MM.1S (cell line): Measurements from ENCODE around the gene GLS2.

Experiments used
- DNase-seq: peaks from one replicate; pipeline ENCODE4 v3.0.0-alpha.2; 2015
- H2AFZ ChIP-seq: fragments of 300-600 bp; sonication (generic); 2 replicates; pipeline ENCODE4 v1.6.0; 2016; ENCODE audit warnings: antibody characterized with exemption, low read length
- H3F3A ChIP-seq: fragments of 300-600 bp; sonication (generic); 2 replicates; pipeline ENCODE4 v1.6.1; 2016; ENCODE audit warnings: mild to moderate bottlenecking, antibody characterized with exemption, low read length, moderate library complexity, mixed read lengths; ENCODE audit not compliant: insufficient read depth
- H3K27ac ChIP-seq: fragments of 300-600 bp; sonication (generic); 2 replicates; pipeline ENCODE4 v1.5.1; 2016; ENCODE audit warnings: mild to moderate bottlenecking, low read length
- H3K27me3 ChIP-seq: fragments of 300-600 bp; sonication (generic); replicated peaks from 2 replicates; pipeline ENCODE4 v1.6.0; 2016; ENCODE audit warnings: low read length; ENCODE audit not compliant: insufficient read depth
- H3K36me3 ChIP-seq: fragments of 300-600 bp; sonication (generic); replicated peaks from 2 replicates; pipeline ENCODE4 v1.6.1; 2016; ENCODE audit warnings: mild to moderate bottlenecking, low read length, mixed read lengths; ENCODE audit not compliant: insufficient read depth
- H3K4me1 ChIP-seq: fragments of 300-600 bp; sonication (generic); 2 replicates; pipeline ENCODE4 v1.6.1; 2016; ENCODE audit warnings: low read length, mixed read lengths
- H3K4me2 ChIP-seq: fragments of 300-600 bp; sonication (generic); 2 replicates; pipeline ENCODE4 v1.6.0; 2016; ENCODE audit warnings: low read depth, low read length
- H3K4me3 ChIP-seq: fragments of 300-600 bp; sonication (generic); 2 replicates; pipeline ENCODE4 v1.5.1; 2016; ENCODE audit warnings: low read length, mixed read lengths
- H3K79me2 ChIP-seq: fragments of 300-600 bp; sonication (generic); 2 replicates; pipeline ENCODE4 v1.6.1; 2016; ENCODE audit warnings: mixed run types, low read length, mixed read lengths
- H3K9ac ChIP-seq: fragments of 300-600 bp; sonication (generic); 2 replicates; pipeline ENCODE4 v1.6.1; 2016; ENCODE audit warnings: low read length, mixed read lengths
- H3K9me2 ChIP-seq: fragments of 300-600 bp; sonication (generic); replicated peaks from 2 replicates; pipeline ENCODE4 v1.6.1; 2016; ENCODE audit warnings: mild to moderate bottlenecking, low read length, mixed read lengths; ENCODE audit not compliant: insufficient read depth
- H3K9me3 ChIP-seq: fragments of 300-600 bp; sonication (generic); replicated peaks from 2 replicates; pipeline ENCODE4 v1.6.1; 2016; ENCODE audit warnings: mild to moderate bottlenecking, low read length, mixed read lengths; ENCODE audit not compliant: insufficient read depth
- H4K20me1 ChIP-seq: fragments of 300-600 bp; sonication (generic); 2 replicates; pipeline ENCODE4 v1.6.1; 2016; ENCODE audit warnings: mild to moderate bottlenecking, low read length, moderate library complexity, mixed read lengths; ENCODE audit not compliant: insufficient read depth
- EZH2 ChIP-seq: fragments of 300-600 bp; sonication (generic); optimal IDR thresholded peaks from 2 replicates; pipeline ENCODE3; 2017; ENCODE audit warnings: low read depth, mild to moderate bottlenecking, antibody characterized with exemption, low read length, mixed read lengths
- EZH2phosphoT487 ChIP-seq: fragments of 300-600 bp; sonication (generic); IDR thresholded peaks from 2 replicates; pipeline ENCODE4 v1.6.1; 2018; ENCODE audit warnings: antibody characterized with exemption, low read length
- TF ChIP-seq, protein P1 (sequence below): fragments of 300-600 bp; sonication (generic); IDR thresholded peaks from 2 replicates; pipeline ENCODE4 v1.5.1; 2016; ENCODE audit warnings: antibody characterized with exemption, low read length, mixed read lengths

The GLS2 gene

DNA sequence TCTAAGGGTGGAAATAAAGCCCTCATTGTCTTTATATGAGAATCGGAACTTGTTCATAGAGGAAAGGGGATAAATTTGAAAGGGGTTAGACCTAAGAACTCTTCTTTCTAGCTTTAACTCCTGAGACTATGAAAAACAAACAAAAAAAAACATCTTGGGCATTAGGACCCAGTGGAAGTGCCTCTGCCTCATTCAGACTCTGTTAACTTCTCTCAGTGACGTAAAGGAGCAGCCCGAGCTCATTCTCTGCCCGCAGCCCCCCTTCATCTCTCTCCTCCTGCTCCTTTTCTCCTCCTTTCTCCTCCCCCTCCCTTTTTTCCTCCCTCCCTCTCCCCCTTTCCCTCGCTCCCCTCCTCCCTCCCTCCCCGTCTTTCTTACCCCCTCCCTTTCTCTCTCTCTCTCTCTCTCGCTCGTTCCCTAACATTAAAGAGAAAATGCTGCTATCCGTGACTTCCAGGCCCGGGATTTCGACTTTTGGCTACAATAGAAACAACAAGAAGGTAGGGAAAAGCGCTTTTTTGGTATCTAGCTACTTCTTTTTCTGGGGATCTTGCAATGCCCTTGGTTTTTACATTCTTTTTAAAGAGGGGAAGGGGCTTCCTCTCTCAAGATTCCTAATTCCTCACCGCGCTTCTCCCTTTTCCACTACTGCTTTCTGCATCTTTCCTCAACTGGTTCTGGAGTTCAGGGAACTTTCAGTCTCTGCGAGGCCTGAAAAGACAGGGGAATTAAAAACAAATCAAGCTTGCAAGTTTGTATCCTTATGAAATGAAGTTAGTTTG is 33.8 kb upstream of the GLS2 start, which contains the start of gene RBMS2:
Gene RBMS2, plus strand, starts transcription at position 231 of the 782 bp plus-strand sequence. Its CDS starts 204 bp downstream, at position 435.
- H4K20me1 ChIP-seq: no peaks in the 10 kb centered on the region
- H2AFZ ChIP-seq: peak within 1 kb of the TSS; percentile 36
- H3K9me2 ChIP-seq: no peaks in the 10 kb centered on the region
- H3K4me3 ChIP-seq: peak within 1 kb of the TSS; percentile 57
- H3F3A ChIP-seq: no peaks in the 10 kb centered on the region
- H3K9me3 ChIP-seq: no peaks in the 10 kb centered on the region
- no peak within 1 kb of the TSS for H3K27ac ChIP-seq
- H3K79me2 ChIP-seq: no peaks in the 10 kb centered on the region
- peak within 1 kb of the TSS; percentile 48; the same call in 1 of the 2 replicates for H3K9ac ChIP-seq
- H3K4me1 ChIP-seq: 0 out of 2 replicates have a peak, but pooled peaks cover 6% of the 10 kb centered on the region
- H3K36me3 ChIP-seq: no peaks in the 10 kb centered on the region
- TF ChIP-seq EZH2phosphoT487 (no peak), EZH2 (no peak)
- TF ChIP-seq, protein P1, sequence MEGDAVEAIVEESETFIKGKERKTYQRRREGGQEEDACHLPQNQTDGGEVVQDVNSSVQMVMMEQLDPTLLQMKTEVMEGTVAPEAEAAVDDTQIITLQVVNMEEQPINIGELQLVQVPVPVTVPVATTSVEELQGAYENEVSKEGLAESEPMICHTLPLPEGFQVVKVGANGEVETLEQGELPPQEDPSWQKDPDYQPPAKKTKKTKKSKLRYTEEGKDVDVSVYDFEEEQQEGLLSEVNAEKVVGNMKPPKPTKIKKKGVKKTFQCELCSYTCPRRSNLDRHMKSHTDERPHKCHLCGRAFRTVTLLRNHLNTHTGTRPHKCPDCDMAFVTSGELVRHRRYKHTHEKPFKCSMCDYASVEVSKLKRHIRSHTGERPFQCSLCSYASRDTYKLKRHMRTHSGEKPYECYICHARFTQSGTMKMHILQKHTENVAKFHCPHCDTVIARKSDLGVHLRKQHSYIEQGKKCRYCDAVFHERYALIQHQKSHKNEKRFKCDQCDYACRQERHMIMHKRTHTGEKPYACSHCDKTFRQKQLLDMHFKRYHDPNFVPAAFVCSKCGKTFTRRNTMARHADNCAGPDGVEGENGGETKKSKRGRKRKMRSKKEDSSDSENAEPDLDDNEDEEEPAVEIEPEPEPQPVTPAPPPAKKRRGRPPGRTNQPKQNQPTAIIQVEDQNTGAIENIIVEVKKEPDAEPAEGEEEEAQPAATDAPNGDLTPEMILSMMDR: no peak
- no peaks in the 10 kb centered on the region for H3K27me3 ChIP-seq
- peak within 1 kb of the TSS; percentile 34 for H3K4me2 ChIP-seq
- peak; percentile 61 for DNase-seq

DNA sequence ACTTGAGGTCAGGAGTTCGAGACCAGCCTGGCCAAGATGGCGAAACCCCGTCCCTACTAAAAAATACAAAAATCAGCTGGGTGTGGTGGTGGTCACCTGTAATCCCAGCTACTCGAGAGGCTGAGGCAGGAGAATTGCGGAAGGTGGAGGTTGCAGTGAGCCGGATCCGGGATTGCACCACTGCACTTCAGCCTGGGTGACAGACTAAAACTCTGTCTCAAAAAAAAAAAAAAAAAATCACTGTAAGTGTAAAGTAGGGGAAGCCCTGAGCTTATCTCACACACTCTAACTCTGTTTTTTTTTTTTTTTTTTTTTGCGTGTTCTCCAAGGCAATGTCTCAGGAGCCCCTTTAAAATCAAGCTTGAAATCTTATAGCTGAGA is 33.2 kb upstream of the GLS2 start:
- Histone ChIP-seq H3K4me1 (0 out of 2 replicates have a peak, but pooled peaks cover 6% of the 10 kb centered on the region), H3K79me2 (no peaks in the 10 kb centered on the region), H4K20me1 (no peaks in the 10 kb centered on the region), H3K36me3 (no peaks in the 10 kb centered on the region), H3K9me2 (no peaks in the 10 kb centered on the region), H3K4me2 (peak overlapping the region; percentile 34), H2AFZ (peak overlapping the region; percentile 36), H3F3A (no peaks in the 10 kb centered on the region), H3K27ac (no peak overlapping the region), H3K9me3 (no peaks in the 10 kb centered on the region), H3K4me3 (peak overlapping the region; percentile 57), H3K9ac (peak overlapping the region; percentile 48; the same call in 1 of the 2 replicates), H3K27me3 (no peaks in the 10 kb centered on the region)
- no peak for DNase-seq
- TF ChIP-seq EZH2 (no peak), EZH2phosphoT487 (no peak)

DNA sequence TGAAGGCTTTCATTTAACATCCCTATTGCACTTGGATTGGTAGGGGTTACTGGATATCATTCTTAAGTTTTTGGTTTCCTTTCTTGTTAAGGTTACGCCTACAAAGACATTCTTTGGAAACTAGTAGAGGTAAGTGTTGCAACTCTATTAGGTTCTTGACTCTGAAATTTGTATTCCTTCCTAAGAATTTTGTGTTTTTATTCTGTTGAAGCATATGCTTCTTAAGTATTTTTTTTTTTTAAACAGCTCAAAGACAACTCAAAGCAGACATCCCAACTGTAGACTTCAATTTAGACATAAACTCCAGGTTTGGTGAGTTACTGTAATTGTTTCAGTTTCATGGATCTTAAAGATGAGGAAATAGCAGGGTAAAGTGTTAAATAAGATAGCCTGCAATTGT is 32.5 kb upstream of the GLS2 start:
- Histone ChIP-seq H4K20me1 (no peaks in the 10 kb centered on the region), H3K9me3 (no peaks in the 10 kb centered on the region), H3K27me3 (no peaks in the 10 kb centered on the region), H3K4me2 (no peak overlapping the region), H3K9ac (no peak overlapping the region), H3K36me3 (no peaks in the 10 kb centered on the region), H3K27ac (no peak overlapping the region), H3K79me2 (no peaks in the 10 kb centered on the region), H3F3A (no peaks in the 10 kb centered on the region), H2AFZ (no peak overlapping the region), H3K4me3 (no peak overlapping the region), H3K4me1 (0 out of 2 replicates have a peak, but pooled peaks cover 6% of the 10 kb centered on the region), H3K9me2 (no peaks in the 10 kb centered on the region)
- no peak for DNase-seq
- TF ChIP-seq, protein P1: no peak
- TF ChIP-seq EZH2phosphoT487: no peak
- TF ChIP-seq EZH2: no peak

DNA sequence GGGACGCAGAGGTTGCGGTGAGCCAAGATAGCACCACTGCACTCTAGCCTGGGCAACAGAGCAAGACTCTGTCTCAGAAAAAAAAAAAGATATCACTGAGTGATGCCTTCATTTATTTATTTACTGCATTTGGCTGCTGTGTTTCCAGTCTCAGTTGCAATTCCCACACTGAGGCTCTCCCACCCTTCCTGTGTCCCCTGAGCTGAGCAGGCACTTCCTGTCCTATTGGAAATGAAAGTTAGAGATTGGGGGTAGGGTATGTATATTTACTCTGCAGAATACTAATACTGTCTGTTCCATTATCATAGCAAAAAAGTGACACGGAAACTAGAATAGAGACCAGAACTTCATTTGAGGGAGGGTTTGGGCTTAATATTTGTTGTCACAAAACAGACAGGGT is 32.1 kb upstream of the GLS2 start:
- no peaks in the 10 kb centered on the region for H3K36me3 ChIP-seq
- no peaks in the 10 kb centered on the region for H4K20me1 ChIP-seq
- H3K4me1 ChIP-seq: 0 out of 2 replicates have a peak, but pooled peaks cover 6% of the 10 kb centered on the region
- H3K4me2 ChIP-seq: no peak overlapping the region
- H3K27me3 ChIP-seq: no peaks in the 10 kb centered on the region
- H3F3A ChIP-seq: no peaks in the 10 kb centered on the region
- no peak overlapping the region for H2AFZ ChIP-seq
- H3K27ac ChIP-seq: no peak overlapping the region
- no peaks in the 10 kb centered on the region for H3K79me2 ChIP-seq
- H3K4me3 ChIP-seq: no peak overlapping the region
- TF ChIP-seq EZH2 (no peak), EZH2phosphoT487 (no peak)
- TF ChIP-seq, protein P1: no peak
- H3K9me2 ChIP-seq: no peaks in the 10 kb centered on the region
- no peak overlapping the region for H3K9ac ChIP-seq
- no peak for DNase-seq
- H3K9me3 ChIP-seq: no peaks in the 10 kb centered on the region
